ENCODE data around the gene SPRED2.

DNA sequence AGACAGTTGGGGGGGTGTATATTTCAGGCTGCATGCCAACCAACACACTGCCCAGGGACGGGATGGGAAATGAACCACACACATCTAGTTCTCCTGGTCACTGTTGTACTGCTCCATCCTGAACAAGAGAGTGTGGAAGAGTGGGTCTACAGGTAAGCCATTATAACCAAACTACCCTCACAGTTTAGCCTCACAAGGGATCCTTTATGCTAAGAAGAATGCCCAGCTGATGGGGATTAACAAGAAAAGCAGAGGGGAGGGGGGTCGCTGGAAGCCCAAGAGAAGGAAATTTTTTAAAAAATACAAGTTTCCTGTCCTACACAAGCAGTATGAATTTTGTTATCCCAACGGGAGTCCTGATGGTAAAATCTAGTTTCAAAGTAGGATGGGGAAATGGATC lies 16.1 kb downstream of the SPRED2 start:
- TF ChIP-seq, protein P1, sequence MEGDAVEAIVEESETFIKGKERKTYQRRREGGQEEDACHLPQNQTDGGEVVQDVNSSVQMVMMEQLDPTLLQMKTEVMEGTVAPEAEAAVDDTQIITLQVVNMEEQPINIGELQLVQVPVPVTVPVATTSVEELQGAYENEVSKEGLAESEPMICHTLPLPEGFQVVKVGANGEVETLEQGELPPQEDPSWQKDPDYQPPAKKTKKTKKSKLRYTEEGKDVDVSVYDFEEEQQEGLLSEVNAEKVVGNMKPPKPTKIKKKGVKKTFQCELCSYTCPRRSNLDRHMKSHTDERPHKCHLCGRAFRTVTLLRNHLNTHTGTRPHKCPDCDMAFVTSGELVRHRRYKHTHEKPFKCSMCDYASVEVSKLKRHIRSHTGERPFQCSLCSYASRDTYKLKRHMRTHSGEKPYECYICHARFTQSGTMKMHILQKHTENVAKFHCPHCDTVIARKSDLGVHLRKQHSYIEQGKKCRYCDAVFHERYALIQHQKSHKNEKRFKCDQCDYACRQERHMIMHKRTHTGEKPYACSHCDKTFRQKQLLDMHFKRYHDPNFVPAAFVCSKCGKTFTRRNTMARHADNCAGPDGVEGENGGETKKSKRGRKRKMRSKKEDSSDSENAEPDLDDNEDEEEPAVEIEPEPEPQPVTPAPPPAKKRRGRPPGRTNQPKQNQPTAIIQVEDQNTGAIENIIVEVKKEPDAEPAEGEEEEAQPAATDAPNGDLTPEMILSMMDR (IDR thresholded peaks at IDR 0.05) = no peak
- no peak for TF ChIP-seq POLR2A (IDR thresholded peaks at IDR 0.05)

Data from vagina (tissue), 2 donors.